Fibroblast of skin of scalp (primary cell): Measurements from ENCODE around the gene ZNF491. TPM values are rescaled to one million over a fixed set of nuclear protein-coding genes. Genes with fewer than 3 reads are reported as not detected.
"Not testable (repeated sequence)": the region's sequence is repeated elsewhere in the genome, so short reads cannot be mapped to it uniquely, and the experiment has no call there.

ENCODE experiments used
- DNase-seq: peaks from one replicate; pipeline ENCODE4 v3.0.0-alpha.2; 2013
- polyA plus RNA-seq, 2 experiments: library from polyadenylated mRNA; unstranded; fragments of 120-200 nt; gene quantifications; one replicate each; pipeline ENCODE4 v1.2.1, GENCODE V29; 2013; ENCODE audit not compliant: insufficient read length in 2 of 2

The ZNF491 gene
- polyA plus RNA-seq (2013, experiment 1 of 2; ENCODE audit: insufficient read length), result 2.3 TPM
- polyA plus RNA-seq (2013, experiment 2 of 2; ENCODE audit: insufficient read length), result 2.1 TPM

GRCh38 chr19:11798391-11799330 is at the start of gene ZNF491:
Gene ZNF491, plus strand, starts transcription at chr19:11798523. Its CDS starts 7,431 bp downstream, at chr19:11805954.
- peak; percentile 91 for DNase-seq

- no peak for DNase-seq
Observed at GRCh38 chr19:11749751-11750150, 48.6 kb upstream of the ZNF491 start.

GRCh38 chr19:11752244-11752736 is 46.0 kb upstream of the ZNF491 start:
- DNase-seq, result no peak

GRCh38 chr19:11754663-11755062 is 43.7 kb upstream of the ZNF491 start:
- no peak for DNase-seq

GRCh38 chr19:11756965-11757364 is 41.4 kb upstream of the ZNF491 start:
- DNase-seq, result no peak

- no peak for DNase-seq
Observed at GRCh38 chr19:11759805-11760204, 38.5 kb upstream of the ZNF491 start.

GRCh38 chr19:11763117-11763516 is 35.2 kb upstream of the ZNF491 start:
- DNase-seq, result no peak

GRCh38 chr19:11763611-11764010 is 34.7 kb upstream of the ZNF491 start:
- DNase-seq, result no peak

GRCh38 chr19:11766597-11767591 is 31.4 kb upstream of the ZNF491 start, which contains the start of gene ZNF441:
Gene ZNF441, plus strand, starts transcription at chr19:11767000. Its CDS starts 194 bp downstream, at chr19:11767194.
- peak; percentile 95 for DNase-seq

- DNase-seq, result peak; percentile 22
Observed at GRCh38 chr19:11767633-11768133, 30.6 kb upstream of the ZNF491 start.

GRCh38 chr19:11769995-11770394 is 28.3 kb upstream of the ZNF491 start:
- no peak for DNase-seq

GRCh38 chr19:11771520-11771919 is 26.8 kb upstream of the ZNF491 start:
- DNase-seq, result not testable (repeated sequence)

- DNase-seq, result not testable (repeated sequence)
Observed at GRCh38 chr19:11776669-11777068, 21.7 kb upstream of the ZNF491 start.

- DNase-seq, result no peak
Observed at GRCh38 chr19:11780431-11781020, 17.8 kb upstream of the ZNF491 start.

GRCh38 chr19:11781295-11782057 is 16.8 kb upstream of the ZNF491 start:
- no peak for DNase-seq

GRCh38 chr19:11783767-11784166 is 14.6 kb upstream of the ZNF491 start:
- DNase-seq, result no peak

GRCh38 chr19:11784356-11784755 is 14.0 kb upstream of the ZNF491 start:
- DNase-seq, result no peak

GRCh38 chr19:11787536-11787935 is 10.8 kb upstream of the ZNF491 start:
- no peak for DNase-seq

GRCh38 chr19:11792942-11793341 is 5.4 kb upstream of the ZNF491 start:
- DNase-seq, result no peak

GRCh38 chr19:11797491-11797890 is 832 bp upstream of the ZNF491 start:
- DNase-seq, result peak; percentile 80
